ENCODE data around the gene DTNA.
"Not testable (repeated sequence)": the region's sequence is repeated elsewhere in the genome, so short reads cannot be mapped to it uniquely, and the experiment has no call there.

Gene DTNA

GRCh38 chr18:34864836-34865497 lies 154.9 kb downstream of the DTNA start:
- no peak for DNase-seq

- DNase-seq = no peak
These were observed 156.2 kb downstream of the DTNA start for GRCh38 chr18:34866310-34866709.

GRCh38 chr18:34866739-34867138 lies 156.6 kb downstream of the DTNA start:
- no peak for DNase-seq

GRCh38 chr18:34867520-34867919 lies 157.4 kb downstream of the DTNA start:
- peak in 1 of 2 experiments; percentile 33 for DNase-seq

GRCh38 chr18:34870555-34871310 lies 160.6 kb downstream of the DTNA start:
- DNase-seq = no peak

- DNase-seq = no peak
These were observed 161.3 kb downstream of the DTNA start for GRCh38 chr18:34871435-34871834.

GRCh38 chr18:34872066-34872465 lies 162.0 kb downstream of the DTNA start:
- no peak for DNase-seq

GRCh38 chr18:34873986-34874580 lies 164.0 kb downstream of the DTNA start:
- DNase-seq = no peak

GRCh38 chr18:34875150-34875549 lies 165.1 kb downstream of the DTNA start:
- no peak for DNase-seq

- no peak for DNase-seq
These were observed 170.3 kb downstream of the DTNA start for GRCh38 chr18:34880403-34880802.

- DNase-seq = no peak
These were observed 171.1 kb downstream of the DTNA start for GRCh38 chr18:34880882-34881834.

- no peak for DNase-seq
These were observed 174.3 kb downstream of the DTNA start for GRCh38 chr18:34884436-34884835.

GRCh38 chr18:34886177-34886576 lies 176.1 kb downstream of the DTNA start:
- no peak for DNase-seq

GRCh38 chr18:34887881-34888580 lies 177.9 kb downstream of the DTNA start:
- DNase-seq = no peak

- DNase-seq = no peak
These were observed 180.5 kb downstream of the DTNA start for GRCh38 chr18:34890486-34891085.

- no peak for DNase-seq
These were observed 182.3 kb downstream of the DTNA start for GRCh38 chr18:34892379-34892778.

- no peak for DNase-seq
These were observed 183.1 kb downstream of the DTNA start for GRCh38 chr18:34893239-34893638.

GRCh38 chr18:34901299-34901698 lies 191.2 kb downstream of the DTNA start:
- no peak for DNase-seq

- no peak for DNase-seq
These were observed 194.9 kb downstream of the DTNA start for GRCh38 chr18:34904994-34905393.

GRCh38 chr18:34906985-34907384 lies 196.9 kb downstream of the DTNA start:
- DNase-seq = not testable (repeated sequence)

- no peak for DNase-seq
These were observed 199.7 kb downstream of the DTNA start for GRCh38 chr18:34909637-34910364.
